Measurements from ENCODE around the gene CA10.

The CA10 gene

DNA sequence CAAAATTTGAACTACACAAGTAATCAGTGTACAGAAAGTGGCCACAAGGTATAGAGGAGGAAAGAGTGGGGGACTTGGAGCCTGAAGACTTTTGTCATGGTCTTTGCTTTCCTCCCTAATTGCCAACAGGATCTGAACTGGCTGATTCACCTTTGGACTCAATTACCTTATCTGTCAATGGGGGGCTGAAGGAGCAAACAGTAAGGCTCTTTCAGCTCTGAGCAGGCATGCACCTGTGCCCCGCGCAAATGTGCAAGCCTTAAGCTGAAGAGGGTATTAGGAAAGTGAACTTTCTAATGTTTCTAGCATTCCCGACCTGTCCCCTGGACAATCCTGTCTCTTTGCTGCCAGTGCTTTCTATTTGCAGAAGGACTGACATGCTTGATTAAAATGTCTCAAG is 302.7 kb downstream of the CA10 start:
- H3K36me3 ChIP-seq (ENCODE audit: insufficient read depth, low read length), result no peaks in the 10 kb centered on the region
- no peak overlapping the region for H3K4me2 ChIP-seq (ENCODE audit: low read depth, low read length, poor library complexity, severe bottlenecking)
- no peak overlapping the region for H3K4me3 ChIP-seq (ENCODE audit: low read length, poor library complexity, severe bottlenecking)
- no peaks in the 10 kb centered on the region for H3K79me2 ChIP-seq (ENCODE audit: insufficient read depth, low read length)
- H3F3A ChIP-seq (ENCODE audit: low read depth), result no peaks in the 10 kb centered on the region
- H3K4me1 ChIP-seq (ENCODE audit: insufficient read depth, low read length, poor library complexity, severe bottlenecking), result no peaks in the 10 kb centered on the region
- TF ChIP-seq, protein P1, sequence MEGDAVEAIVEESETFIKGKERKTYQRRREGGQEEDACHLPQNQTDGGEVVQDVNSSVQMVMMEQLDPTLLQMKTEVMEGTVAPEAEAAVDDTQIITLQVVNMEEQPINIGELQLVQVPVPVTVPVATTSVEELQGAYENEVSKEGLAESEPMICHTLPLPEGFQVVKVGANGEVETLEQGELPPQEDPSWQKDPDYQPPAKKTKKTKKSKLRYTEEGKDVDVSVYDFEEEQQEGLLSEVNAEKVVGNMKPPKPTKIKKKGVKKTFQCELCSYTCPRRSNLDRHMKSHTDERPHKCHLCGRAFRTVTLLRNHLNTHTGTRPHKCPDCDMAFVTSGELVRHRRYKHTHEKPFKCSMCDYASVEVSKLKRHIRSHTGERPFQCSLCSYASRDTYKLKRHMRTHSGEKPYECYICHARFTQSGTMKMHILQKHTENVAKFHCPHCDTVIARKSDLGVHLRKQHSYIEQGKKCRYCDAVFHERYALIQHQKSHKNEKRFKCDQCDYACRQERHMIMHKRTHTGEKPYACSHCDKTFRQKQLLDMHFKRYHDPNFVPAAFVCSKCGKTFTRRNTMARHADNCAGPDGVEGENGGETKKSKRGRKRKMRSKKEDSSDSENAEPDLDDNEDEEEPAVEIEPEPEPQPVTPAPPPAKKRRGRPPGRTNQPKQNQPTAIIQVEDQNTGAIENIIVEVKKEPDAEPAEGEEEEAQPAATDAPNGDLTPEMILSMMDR (conservative IDR thresholded peaks at IDR 0.05; ENCODE audit: low read length), result no peak
- no peak for TF ChIP-seq EZH2phosphoT487 (IDR thresholded peaks at IDR 0.05; ENCODE audit: borderline replicate concordance)
- no peak overlapping the region for H2AFZ ChIP-seq (ENCODE audit: low read length)
- H4K20me1 ChIP-seq (ENCODE audit: insufficient read depth, low read length, poor library complexity, severe bottlenecking), result no peaks in the 10 kb centered on the region
- H3K9me3 ChIP-seq (ENCODE audit: insufficient read depth, low read depth, low read length), result no peaks in the 10 kb centered on the region
- H3K27me3 ChIP-seq (ENCODE audit: insufficient read depth, low read length, poor library complexity, severe bottlenecking), result no peaks in the 10 kb centered on the region
- no peaks in the 10 kb centered on the region for H3K9me2 ChIP-seq (replicated peaks; ENCODE audit: low read depth, low read length)
- H3K9ac ChIP-seq (ENCODE audit: low read depth, low read length, poor library complexity, severe bottlenecking), result no peak overlapping the region

DNA sequence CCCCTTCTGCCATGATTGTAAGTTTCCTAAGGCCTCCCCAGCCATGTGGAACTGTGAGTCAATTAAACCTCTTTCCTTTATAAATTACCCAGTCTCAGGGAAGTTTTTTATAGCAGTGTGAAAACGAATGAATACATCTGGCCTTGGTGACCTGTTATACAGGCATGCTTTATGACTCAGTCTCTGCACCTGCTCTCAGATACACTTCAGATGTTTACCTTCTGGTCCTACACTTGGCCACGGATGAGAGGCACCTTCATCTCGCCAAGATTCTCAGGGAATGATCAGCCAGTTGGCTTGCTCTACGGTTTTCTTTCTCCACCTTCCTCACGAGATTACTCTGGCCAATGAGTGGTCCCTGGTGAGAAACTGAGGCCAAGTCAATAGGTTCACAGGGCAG is 304.7 kb downstream of the CA10 start:
- Histone ChIP-seq H3K4me1 (ENCODE audit: insufficient read depth, low read length, poor library complexity, severe bottlenecking) (no peaks in the 10 kb centered on the region), H3K9me3 (ENCODE audit: insufficient read depth, low read depth, low read length) (no peaks in the 10 kb centered on the region), H3K9me2 (replicated peaks; ENCODE audit: low read depth, low read length) (no peaks in the 10 kb centered on the region), H3F3A (ENCODE audit: low read depth) (no peaks in the 10 kb centered on the region), H4K20me1 (ENCODE audit: insufficient read depth, low read length, poor library complexity, severe bottlenecking) (no peaks in the 10 kb centered on the region), H3K36me3 (ENCODE audit: insufficient read depth, low read length) (no peaks in the 10 kb centered on the region), H3K27me3 (ENCODE audit: insufficient read depth, low read length, poor library complexity, severe bottlenecking) (no peaks in the 10 kb centered on the region), H3K4me2 (ENCODE audit: low read depth, low read length, poor library complexity, severe bottlenecking) (no peak overlapping the region), H3K9ac (ENCODE audit: low read depth, low read length, poor library complexity, severe bottlenecking) (no peak overlapping the region), H2AFZ (ENCODE audit: low read length) (no peak overlapping the region), H3K4me3 (ENCODE audit: low read length, poor library complexity, severe bottlenecking) (no peak overlapping the region), H3K79me2 (ENCODE audit: insufficient read depth, low read length) (no peaks in the 10 kb centered on the region)
- no peak for TF ChIP-seq EZH2phosphoT487 (IDR thresholded peaks at IDR 0.05; ENCODE audit: borderline replicate concordance)
- TF ChIP-seq, protein P1 (conservative IDR thresholded peaks at IDR 0.05; ENCODE audit: low read length), result no peak

DNA sequence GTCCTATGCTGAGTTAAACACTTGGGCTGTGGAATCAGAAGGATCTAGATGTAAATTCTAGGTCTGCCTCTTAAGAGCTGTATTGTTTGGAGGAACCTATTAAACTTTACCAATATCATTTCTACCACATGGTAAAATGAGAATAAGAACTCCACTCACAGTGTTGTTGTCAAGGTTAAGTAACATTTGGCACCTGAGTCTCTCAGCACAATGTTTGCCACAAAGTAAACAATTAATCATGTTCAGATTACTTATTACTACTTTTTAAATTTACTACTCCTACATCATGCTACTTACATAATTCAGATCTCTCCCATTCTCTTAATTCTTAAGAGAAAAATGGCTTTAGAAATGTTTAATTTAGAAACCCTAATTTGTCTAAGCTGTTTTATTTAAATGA is 305.9 kb downstream of the CA10 start:
- Histone ChIP-seq H3K36me3 (ENCODE audit: insufficient read depth, low read length) (no peaks in the 10 kb centered on the region), H3K9me2 (replicated peaks; ENCODE audit: low read depth, low read length) (no peaks in the 10 kb centered on the region), H3K4me1 (ENCODE audit: insufficient read depth, low read length, poor library complexity, severe bottlenecking) (no peaks in the 10 kb centered on the region), H3K9me3 (ENCODE audit: insufficient read depth, low read depth, low read length) (no peaks in the 10 kb centered on the region), H4K20me1 (ENCODE audit: insufficient read depth, low read length, poor library complexity, severe bottlenecking) (no peaks in the 10 kb centered on the region), H3K79me2 (ENCODE audit: insufficient read depth, low read length) (no peaks in the 10 kb centered on the region), H2AFZ (ENCODE audit: low read length) (no peak overlapping the region), H3K4me2 (ENCODE audit: low read depth, low read length, poor library complexity, severe bottlenecking) (no peak overlapping the region), H3K27me3 (ENCODE audit: insufficient read depth, low read length, poor library complexity, severe bottlenecking) (no peaks in the 10 kb centered on the region), H3K4me3 (ENCODE audit: low read length, poor library complexity, severe bottlenecking) (no peak overlapping the region), H3K9ac (ENCODE audit: low read depth, low read length, poor library complexity, severe bottlenecking) (no peak overlapping the region), H3F3A (ENCODE audit: low read depth) (no peaks in the 10 kb centered on the region)
- no peak for TF ChIP-seq EZH2phosphoT487 (IDR thresholded peaks at IDR 0.05; ENCODE audit: borderline replicate concordance)
- TF ChIP-seq, protein P1 (conservative IDR thresholded peaks at IDR 0.05; ENCODE audit: low read length), result no peak
